HG03097 (cell line): ENCODE measurements around the gene CADM1.

Experiments
- ATAC-seq: cut with Tn5 transposase; IDR thresholded peaks from one replicate; pipeline ENCODE4 v1.9.1; 2021; ENCODE audit not compliant: unreplicated experiment, low FRiP score

CADM1 gene

DNA sequence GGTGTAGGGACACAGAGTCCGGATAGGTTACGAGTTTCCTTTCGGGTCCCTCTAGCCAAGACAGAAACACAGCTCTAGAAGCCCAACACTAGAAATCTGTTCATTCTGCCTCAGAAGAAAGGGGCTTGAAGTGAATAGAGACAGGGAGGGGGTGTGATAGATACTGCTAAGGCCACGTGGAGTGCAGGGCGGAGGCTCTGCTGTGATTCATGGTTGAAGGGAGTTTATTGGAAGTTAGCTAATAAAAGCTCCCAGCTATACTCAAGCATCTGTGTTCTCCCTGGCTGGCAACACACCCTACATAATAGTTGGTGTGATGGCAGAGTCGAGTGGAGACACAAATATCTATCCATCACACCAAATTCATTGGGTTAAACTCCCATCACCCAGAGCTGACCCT, 337.4 kb downstream of the CADM1 start:
- ATAC-seq = no peak

DNA sequence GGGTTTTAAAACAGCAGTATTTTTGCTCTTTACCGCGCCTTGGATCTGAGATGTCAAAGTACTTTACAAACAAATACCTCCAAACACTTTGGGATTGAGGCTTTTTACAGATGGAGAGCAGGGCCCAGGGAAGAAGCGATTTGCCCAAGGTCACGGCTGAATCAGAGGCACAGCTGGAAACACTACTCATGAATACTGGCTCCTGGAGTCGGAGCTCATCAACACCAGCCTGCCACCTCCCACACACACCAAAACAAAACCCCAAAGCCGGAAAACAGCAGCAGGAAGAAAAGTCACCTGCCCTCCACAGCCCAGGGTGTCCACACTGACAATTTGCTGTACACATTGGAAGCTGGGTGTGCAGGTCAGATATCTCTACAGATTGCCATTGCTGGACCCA, 339.4 kb downstream of the CADM1 start:
- ATAC-seq = no peak

DNA sequence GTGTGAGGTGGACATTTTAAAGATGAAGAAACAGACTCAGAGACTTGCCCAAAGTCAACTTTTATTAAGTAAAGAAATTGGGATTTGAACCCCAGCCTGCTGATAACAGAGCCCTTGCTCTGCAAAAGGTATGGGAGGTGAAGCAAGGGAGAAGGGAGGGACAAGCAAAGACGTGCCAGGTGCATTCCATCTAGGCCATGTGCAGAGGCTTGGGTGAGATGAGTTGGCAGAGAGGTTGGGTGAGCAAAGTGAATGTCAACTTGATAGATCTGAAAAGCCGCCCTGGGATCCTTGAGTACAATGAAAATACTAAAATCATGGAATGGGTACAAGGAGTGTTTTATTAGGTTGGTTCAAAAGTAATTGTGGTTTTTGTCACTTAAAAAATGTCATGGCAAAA, 341.3 kb downstream of the CADM1 start:
- ATAC-seq = no peak

DNA sequence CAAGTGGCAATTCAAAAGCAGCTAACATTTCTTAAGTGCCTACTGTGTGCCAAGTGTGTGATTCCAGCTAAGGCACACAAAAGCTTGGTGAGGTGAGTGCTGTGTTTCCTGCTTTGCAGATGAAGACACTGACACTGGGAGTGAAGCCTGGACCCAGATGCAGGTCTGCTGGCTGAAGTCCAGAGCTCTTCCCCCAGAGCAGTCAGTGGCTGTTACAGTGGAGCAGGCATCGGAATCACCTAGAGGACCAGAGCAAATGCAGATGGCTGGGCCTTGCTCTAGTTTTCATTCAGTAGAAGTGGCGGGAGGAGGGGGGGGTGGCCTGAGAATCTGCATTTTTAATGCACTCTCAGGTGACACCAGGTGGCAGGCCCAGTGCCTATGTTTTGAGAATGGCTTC, 342.3 kb downstream of the CADM1 start:
- ATAC-seq = no peak

DNA sequence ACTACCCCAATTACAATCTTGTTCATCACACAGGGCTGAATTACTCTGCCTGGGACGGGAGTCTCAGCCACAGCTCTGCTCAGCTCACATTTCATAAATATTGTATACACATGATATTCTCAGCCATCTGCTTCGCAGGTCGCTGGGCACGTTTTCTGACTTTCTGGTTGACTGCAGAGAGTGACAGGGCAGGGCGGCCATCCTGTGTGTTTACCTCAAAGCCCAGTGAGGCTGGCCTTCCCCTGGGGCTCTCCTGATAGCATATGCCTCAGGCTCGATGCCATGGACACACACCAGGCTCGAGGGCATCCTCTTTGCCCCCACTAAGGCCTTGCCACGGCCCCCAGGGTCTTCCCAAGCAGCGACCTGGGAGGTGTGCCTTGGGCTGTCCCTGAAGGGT, 345.0 kb downstream of the CADM1 start:
- no peak for ATAC-seq

DNA sequence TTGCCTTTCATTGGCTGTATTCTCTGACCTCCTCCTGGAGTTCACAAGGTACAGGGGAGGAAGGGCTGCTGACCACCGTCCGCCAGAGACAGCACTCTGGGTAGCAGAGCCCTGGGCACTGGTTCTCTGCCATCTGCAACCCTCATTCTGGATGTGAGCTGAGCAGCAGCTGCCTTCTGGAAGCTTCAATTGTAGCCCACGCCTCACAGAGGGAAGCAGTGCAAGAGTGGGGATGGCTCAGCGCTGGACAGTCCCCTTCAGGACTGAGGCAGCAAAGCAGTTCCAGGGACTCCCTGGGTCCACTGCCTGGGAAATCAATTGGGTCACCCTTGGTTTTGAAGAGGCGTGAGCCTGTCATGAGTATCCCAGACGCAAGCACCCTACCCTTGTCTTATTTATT, 346.2 kb downstream of the CADM1 start:
- no peak for ATAC-seq

DNA sequence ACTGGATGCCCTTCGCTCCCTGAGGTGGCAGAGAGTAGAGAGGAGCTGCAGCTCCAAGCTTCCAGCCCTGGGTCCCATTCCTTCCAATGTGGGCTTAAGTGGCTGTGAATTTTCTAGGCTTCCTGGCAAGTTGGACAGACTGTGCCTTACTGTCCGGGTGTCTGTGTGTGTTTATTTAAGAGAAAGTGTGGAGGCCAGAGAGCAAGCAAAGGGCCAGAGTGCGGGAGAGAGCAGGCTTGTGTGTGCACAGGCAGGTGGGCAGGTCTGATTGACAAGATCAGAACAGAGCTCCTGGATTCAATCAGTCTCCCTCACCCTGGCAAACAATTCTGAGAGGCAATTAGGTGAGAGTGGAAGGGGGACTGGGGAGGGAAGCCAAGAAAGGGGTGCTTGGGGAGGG, 347.0 kb downstream of the CADM1 start:
- ATAC-seq = no peak

DNA sequence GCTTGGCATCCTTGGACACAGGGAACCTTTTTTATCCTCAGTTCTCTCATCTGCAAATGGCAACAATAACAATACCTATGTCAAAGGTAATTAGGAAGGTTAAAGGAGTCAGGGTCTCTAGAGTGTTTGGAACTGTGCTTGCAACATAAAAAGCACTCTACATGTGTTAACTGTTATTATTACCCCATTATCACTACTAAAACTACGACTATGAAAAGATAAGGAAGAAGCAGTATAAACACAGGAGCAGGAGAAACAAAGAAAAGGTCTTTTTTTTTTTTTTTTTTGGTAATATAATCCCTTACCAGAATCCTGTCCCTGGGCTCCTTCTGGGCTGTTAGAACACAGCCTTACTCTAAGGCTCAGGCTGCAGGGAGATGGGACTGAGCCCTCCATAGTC, 348.2 kb downstream of the CADM1 start:
- ATAC-seq = no peak

DNA sequence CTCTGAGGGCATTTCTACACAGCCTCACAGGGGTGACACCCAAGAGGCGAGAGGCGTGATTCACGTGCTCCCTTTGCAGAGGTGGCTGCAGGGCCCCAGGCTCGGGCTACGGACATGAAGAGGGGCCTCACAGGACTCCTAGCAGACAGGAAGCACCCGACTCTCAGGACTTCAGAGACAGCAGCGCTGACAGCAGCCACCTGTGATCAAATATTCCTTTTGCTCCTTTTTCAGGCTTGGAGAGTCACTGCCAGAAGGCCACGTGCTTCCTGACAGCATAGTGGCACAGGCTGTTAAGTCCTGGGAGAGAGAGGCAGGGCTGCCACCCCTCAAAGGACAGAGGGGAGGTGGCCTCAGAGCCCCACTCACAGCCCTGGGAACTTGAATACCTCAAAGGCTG, 348.9 kb downstream of the CADM1 start:
- no peak for ATAC-seq

DNA sequence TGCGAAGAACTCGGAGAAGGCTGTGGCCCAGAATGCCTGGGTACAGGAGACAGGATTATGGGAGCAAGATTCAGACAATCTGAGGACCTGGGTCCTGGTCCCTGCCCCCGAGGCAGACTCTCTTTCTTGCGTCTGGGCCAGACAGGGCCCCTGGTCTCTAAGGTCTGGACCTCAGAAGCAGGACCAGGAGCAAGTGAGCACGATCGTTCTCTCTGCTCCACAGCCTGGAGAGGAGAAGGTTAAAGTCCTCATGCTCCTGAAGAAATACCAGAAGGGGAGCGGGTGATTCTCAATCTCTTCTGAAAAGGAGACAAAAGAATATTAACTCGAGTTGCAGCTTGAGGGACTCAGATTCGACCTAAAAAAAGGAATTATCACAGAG, 349.9 kb downstream of the CADM1 start:
- no peak for ATAC-seq

DNA sequence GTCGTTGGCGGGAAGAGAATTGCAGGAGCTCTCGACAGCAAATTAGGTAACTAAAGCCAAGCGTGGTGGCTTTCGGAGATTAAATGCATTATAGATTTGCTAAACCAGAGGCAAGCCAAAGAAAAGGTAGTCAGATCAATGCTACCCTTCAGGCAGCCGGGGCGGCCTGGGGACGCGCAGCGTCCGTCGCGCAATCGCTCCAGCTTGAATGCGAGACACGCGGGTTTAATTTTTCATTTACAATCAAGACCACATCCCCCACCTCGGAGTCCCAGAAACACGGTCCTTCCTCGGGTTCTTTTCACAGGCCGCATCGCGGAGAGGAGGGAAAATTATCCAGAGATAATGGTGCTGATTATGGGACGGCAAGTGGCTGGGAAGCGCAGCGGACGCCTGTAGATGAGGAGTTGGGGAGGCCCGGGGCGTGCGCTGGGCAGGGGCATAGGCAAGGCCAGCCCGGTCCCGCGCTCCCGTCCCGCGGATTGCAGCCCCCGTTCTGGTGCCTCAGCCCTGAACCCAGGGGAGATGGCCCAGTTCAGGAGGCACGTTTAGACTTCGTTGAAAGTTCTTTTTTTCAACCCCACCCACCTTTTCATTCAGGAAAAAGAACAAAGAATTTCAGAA, 350.4 kb downstream of the CADM1 start:
- no peak for ATAC-seq

DNA sequence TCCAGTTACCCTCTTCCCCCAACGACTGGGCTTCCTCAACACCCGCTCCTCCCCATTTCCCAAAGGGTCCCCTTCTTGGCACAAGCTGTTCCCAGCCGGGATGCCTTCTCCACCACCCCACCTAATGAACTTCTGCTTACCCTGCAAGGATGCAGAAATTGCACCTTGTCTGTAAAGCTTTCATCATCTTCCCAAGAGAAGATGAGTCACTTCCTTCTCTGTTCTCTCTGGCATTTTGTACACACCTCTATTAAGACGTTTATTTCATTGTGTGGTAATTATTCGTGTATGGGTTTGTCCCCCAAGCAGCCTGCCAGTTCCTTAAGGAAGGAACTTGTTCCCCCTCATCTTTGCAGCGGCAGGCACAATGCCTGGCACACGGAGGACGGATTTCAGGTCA, 351.1 kb downstream of the CADM1 start:
- no peak for ATAC-seq

DNA sequence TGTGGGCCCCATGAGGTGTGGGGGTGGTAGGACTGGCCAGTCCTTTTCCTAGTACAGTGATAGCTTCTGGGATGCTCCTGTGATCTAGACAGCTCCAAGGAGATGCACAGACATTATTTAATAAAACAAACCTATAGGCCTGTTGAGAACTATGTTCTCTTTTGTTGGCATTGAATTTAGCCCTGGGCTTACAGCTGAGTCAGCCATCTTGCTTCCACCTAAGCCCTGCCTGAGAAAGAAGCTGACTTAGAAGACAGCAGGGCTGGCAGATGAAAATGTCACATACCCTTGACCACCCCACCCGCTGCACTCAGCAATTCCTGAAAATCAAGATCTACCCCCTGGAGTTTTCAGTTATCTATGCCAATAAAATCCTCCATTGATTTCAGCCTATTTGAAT, 353.2 kb downstream of the CADM1 start:
- no peak for ATAC-seq

DNA sequence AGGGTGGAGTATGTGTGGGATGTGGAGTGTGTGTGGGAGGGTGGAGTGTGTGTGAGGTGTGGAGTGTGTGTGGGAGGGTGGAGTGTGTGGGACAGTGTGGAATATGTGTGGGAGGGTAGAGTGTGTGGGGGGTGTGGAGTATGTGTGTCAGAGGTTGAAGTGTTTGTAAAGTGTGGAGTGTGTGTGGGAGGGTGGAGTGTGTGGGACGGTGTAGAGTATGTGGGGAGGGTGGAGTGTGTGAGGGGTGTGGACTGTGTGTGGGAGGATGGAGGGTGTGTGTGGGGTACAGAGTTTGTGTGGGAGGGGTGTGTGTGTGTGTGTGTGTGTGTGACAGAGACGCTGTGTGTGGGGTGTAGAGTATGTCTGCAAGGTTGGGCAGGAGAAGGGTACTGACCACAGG, 355.5 kb downstream of the CADM1 start:
- no peak for ATAC-seq

DNA sequence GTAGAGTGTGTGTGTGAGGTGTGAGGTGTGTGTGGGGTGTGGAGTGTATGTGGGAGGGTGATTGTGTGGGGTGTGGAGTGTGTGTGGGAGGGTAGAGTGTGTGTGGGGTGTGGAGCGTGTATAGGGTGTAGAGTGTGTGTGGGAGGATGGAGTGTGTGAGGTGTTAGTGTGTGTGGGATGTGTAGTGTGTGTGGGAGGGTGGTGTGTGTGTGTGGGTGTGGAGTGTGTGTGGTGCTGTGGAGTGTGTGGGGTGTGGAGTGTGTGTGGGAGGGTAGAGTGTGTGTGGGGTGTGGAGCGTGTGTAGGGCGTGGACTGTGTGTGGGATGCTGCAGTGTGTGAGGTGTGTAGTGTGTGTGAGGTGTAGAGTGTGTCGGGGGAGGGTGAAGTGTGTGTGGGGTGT, 356.1 kb downstream of the CADM1 start:
- ATAC-seq = no peak

DNA sequence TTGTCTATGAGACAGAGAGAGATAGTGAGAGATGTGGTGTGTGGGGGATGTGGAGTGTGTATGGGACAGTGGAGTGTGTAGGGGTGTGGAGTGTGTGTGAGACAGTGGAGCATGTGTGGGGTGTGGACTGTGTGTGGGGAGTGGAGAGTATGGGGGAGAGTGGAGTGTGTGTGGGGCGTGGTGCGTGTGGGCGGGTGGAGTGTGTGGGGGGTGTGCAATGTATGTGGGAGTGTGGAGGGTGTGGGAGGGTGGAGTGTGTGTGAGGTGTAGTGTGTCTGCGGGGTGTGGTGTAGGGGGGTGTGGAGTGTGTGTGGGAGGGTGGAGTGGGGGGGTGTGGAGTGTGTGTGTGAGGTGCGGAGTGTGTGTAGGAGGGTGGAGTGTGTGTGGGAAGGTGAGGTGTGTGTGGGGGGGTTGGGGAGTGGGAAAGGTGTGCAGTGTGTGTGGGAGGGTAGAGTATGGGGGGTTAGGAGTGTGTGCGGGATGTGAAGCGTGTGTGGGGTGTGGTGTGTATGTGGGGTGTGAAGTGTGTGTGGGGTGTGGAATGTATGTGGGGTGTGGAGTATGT, 356.9 kb downstream of the CADM1 start:
- ATAC-seq = no peak

DNA sequence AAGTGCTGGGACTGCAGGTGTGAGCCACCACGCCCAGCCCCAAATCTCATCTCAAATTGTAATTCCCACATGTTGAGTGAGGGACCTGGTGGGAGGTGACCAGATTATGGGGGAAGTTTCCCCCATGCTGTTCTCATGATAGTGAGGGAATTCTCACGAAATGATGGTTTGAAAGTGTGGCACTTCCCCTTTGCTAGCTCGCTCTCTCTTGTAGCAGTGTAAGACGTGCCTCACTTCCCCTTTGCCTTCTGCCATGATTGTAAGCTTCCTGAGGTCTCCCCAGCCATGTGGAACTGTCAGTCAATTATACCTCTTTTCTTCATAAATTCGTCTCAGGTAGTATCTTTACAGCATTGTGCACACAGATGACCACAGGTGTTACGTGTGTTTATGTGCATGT, 357.8 kb downstream of the CADM1 start:
- ATAC-seq = no peak

DNA sequence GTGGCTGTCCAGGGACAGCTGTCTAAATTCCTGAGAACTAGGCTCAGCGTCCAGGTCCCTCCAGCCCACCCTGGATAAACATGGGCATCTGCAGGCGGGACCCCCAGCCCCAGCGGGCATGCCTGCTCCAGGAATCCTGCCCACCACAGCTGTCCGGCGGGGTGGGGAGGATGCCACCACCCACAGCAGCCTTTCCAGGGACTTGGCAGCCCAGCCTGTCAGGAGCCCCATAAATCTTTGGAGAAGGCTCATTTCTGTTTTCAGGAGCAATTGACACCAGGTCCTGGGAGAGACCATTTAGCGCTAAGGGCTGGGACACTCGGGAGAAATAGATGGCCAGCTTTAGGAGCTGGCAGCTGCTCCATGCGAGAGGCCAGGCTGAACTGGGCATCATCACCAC, 358.9 kb downstream of the CADM1 start:
- no peak for ATAC-seq

DNA sequence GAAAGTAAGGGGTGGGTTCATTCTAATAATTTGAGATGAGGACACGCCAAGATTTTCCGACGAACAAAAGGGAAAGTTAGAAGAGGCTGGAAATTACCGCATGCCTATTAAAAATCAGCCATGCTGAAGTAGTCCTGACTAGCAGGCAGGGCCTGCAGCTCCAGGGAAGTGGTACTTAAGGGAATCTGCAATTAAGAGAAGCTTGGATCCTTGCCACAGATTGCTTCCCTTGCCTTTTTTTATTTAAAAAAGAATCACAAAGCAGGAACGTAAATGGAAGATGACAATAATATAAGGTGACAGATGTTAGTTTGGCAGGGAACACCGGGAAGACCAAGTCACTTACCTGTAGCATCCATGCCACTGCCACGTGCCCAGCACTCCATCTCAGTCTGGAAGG, 359.3 kb downstream of the CADM1 start:
- no peak for ATAC-seq

DNA sequence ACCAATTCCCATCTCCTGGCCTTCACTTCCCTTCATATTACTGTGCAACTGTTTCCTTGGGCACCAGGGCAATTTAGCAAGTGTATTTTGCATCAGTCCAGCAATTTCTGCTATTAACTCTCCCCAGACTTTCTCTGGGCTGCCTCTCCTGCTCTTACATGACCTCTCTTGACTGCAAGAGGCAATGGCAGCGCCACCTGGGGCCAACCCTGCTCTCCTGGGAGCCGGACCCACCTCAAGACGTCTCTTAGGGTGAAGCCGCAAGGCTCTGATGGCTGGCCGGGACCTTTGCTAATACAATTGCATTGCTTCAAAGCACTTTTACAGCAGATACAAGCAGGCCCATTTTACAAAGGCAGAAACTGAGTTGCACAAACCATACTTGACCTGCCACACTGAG, 360.2 kb downstream of the CADM1 start:
- no peak for ATAC-seq

DNA sequence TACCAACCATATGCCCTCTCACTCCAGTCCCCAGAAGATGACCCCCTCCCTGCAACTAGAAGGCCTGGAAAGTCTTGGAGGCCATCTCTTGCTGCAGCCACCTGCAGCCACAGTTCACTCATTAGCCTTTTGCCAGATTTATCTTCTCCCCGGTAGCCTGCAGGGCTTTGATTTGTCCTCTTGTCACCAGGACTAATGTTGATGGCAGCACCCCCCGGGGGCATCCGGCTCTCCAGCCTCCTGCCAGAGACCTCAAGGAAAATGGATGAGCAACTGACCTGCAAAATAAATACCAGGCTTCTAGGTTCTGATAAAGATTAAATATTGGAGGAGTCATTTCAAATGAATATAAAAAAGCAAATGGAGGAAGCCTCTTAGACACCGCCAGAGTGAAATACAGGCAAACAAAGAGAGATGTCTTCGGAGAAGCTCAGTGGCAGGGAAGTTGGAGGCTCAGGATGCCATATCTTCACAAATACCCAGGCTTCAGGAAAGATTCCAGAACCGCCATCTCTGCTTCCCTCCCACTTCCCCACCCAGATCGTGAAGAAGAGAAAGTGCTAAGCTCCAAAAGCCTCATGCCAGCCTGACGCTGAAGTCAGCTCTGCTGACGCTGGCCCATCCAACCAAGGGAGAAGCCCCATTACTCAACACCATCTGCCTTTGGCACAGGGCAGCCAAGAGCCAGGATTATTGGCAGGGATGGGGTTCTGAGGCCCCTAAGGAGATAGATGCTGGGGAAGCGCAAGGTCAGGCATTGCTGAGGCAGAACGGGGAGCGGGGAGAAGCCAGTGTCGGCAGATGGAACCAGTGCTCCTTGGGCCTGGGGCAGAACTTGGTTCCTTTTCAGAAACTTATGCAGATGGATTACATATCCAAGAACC, 362.7 kb downstream of the CADM1 start:
- ATAC-seq = no peak

DNA sequence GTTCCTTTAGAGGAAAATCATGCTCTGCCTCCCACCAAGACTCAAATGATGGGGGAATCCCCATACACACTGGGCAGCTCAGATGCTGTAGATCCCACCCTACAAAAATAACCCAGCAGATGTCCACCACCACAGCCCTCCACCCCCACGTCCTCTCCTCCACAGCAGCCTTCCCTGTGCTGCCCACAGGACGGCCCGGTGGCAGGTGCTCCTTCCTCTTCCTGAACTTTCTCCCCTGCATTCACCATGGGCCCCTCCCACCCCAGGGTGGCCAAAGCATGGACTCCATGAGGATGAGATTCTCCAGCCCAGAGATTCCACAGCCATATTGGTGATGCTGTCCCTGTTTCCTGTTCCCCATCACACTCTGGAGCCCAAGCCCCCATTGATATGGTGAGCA, 368.3 kb downstream of the CADM1 start:
- ATAC-seq = no peak
